Middle frontal gyrus (tissue), 1 donor: ENCODE data around the gene PPP5C.
"Not testable (repeated sequence)": the region's sequence is repeated elsewhere in the genome, so short reads cannot be mapped to it uniquely, and the experiment has no call there.

ENCODE experiments used
- DNase-seq: peaks from one replicate; pipeline ENCODE4 v3.0.0-alpha.2; 2015; ENCODE audit warnings: low spot score; ENCODE audit errors: extremely low spot score

PPP5C gene

DNA sequence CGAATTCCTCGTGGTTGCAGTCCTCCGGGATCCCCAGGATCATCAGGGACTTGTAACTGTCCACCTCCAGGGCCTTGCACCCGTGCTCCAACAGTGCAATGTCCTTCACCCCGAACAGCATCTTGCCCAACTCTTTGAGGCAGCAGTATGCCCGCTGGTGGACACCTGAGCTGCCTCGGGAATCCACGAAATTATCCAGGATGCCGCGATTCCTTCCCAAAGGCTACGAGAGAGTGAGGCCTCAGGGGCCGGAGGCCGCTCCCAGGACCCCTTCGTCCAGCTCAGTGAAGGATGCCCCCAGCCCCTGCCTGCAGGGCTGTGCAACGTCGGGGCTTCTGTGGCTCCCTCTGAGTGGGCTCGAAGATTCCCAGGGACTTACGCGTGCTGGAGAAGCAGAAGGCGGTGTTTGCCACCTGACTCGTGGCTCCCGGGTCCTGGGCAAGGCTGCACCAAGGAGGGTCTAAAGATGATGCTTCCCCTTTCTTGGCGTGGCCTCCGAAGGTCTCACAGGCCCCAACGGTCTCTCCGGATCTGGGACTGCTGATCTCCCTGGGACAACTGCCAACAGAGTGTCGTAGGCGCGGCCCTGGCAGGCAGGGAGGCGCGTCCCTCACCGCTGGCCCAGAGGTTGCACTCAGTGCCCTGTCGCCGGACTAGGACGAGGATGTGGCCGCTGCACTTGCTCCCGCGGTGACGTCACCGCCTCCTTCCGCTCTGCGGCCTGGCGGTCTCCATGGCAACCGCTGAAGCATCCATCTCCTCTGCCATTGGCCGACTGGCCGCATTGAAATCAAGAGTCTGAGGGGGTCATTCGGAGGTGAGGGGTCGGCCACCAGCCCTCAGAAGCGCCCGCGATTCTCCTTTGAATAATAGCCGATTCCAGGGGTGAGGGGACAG lies 81.6 kb downstream of the PPP5C start, which contains the start of gene PNMA8C:
PNMA8C (minus strand) TSS at position 698 of the 897 bp plus-strand sequence; CDS start at position 121, 577 bp downstream.
- DNase-seq: peak; percentile 75

DNA sequence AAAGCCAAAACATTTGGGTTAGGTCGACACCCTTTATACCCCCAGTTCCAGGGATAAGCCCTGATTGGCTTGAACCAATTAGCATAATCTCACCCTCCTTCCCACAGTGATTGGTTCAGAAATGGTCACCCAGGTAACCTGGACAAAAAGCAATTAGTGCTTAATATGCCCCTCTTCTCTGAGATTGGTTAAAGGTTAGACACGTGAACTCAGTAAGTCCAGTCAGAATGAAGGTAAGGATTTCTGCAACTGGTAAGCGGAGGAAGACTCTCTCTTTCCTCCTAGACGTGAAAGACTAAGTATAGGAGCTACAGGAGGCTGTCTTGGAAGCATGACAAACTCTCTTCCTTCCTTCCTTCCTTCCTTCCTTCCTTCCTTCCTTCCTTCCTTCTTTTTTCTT lies 83.1 kb downstream of the PPP5C start:
- no peak for DNase-seq

DNA sequence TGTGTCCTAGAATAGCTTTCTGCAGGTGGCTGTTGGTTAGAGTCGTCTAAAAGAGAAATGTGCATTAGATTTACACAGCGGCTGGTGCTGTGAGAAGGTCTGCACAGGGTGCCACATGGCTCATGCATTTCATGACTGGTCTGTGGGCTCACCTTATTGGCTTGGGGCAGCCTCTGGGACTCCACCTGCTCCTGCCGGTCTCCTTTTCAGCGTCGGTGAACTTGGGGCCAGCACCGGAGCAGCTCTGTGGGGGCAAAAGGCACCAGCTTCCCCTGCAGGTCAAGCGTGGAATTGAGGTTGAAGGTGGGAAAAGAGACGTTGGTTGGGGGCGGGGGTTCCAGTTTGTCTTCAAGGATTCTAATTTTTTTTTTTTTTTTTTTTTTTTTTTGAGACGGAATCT lies 84.9 kb downstream of the PPP5C start:
- DNase-seq: no peak

- not testable (repeated sequence) for DNase-seq
Measured at GRCh38 chr19:46433470-46433869, 86.6 kb downstream of the PPP5C start.

GRCh38 chr19:46435009-46435408 lies 88.1 kb downstream of the PPP5C start:
- peak; percentile 56 for DNase-seq

DNA sequence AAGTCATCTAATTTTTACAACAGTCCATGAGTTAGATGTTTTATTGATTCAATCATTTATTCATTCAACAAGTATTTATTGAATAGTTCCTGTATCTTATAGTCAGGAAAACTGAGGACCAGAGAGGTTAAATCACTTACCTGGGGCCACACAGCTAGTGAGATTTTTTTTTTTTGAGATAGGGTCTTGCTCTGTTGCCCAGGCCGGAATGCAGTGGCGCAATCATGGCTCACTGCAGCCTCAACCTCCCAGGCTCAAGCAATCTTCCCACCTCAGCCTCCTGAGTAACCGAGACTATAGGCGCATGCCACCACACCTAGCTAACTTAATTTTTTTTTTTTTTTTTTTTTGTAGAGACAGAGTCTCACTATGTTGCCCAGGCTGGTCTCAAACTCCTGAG lies 88.8 kb downstream of the PPP5C start:
- DNase-seq: not testable (repeated sequence)
